Neural progenitor cell (in vitro differentiated cells): Measurements from ENCODE around the gene TMEM175.

Experiments used
- CTCF ChIP-seq: fragments of 200-600 bp; sonication (generic); IDR thresholded peaks from 2 replicates; pipeline ENCODE4 v1.5.1; 2017; ENCODE audit warnings: antibody characterized with exemption, mild to moderate bottlenecking
- EZH2 ChIP-seq: fragments of 200-600 bp; sonication (generic); IDR thresholded peaks from 2 replicates; pipeline ENCODE4 v1.6.1; 2017; ENCODE audit warnings: antibody characterized with exemption, mild to moderate bottlenecking, moderate library complexity

- TF ChIP-seq CTCF (no peak), EZH2 (no peak)
These were observed 10.4 kb upstream of the TMEM175 start for GRCh38 chr4:921830-922331.
